K562 (cell line): Measurements from ENCODE around the gene LMBRD1. TPM values are rescaled to one million over a fixed set of nuclear protein-coding genes. Genes with fewer than 3 reads are reported as not detected.

Experiments
- ATAC-seq: fragments of 200-7000 bp; cut with Tn5 transposase; 3 replicates; pipeline ENCODE4 v1.9.1; 2020; ENCODE audit warnings: moderate library complexity
- BruUV-seq: library from RNA; stranded (reverse); fragments of 400-500 nt; replicated peaks from 2 replicates; lab custom pipeline; 2021; lab: Mats Ljungman, UMichigan
- CTCF ChIA-PET: fragments of 300-600 bp; formaldehyde crosslinking; extraction: SDS; loops from one replicate; lab custom pipeline; 2021; ENCODE audit warnings: low intra/inter-chr PET ratio; lab: Yijun Ruan, JAX
- POLR2A ChIA-PET: fragments of 300-600, 350-650 bp; sonication (Branson Sonifier 250); formaldehyde crosslinking; extraction: SDS; loops from one replicate; lab custom pipeline; 2021; ENCODE audit warnings: antibody characterized with exemption, inconsistent platforms; lab: Yijun Ruan, JAX
- DNase-seq, 4 experiments: peaks; one replicate each; pipeline versions ENCODE4 v3.0.0 to v3.0.0-alpha.2; 2011 to 2018; ENCODE audit warnings: low spot score in 3 of 4, mixed read lengths in 3 of 4; ENCODE audit errors: extremely low read depth in 1 of 4
- FAIRE-seq: peaks from 2 replicates; lab custom pipeline; 2011; peaks lifted over from hg19 to GRCh38; lab: Jason Lieb, UNC
- H2AFZ ChIP-seq: 2 replicates; pipeline ENCODE4 v1.6.0; 2011; ENCODE audit warnings: low read depth, low read length, control low read depth, inconsistent platforms
- H3K27ac ChIP-seq: fragments of 200-600 bp; 3 replicates; pipeline ENCODE4 v1.8.0; 2011; ENCODE audit warnings: low read depth, mild to moderate bottlenecking, control low read depth, inconsistent platforms, low read length, moderate library complexity, mixed read lengths; ENCODE audit errors: extremely low read depth
- H3K27me3 ChIP-seq, 2 experiments: fragments of 300-600 bp in 1 of 2; 2 replicates in 1 of 2; 3 replicates in 1 of 2; pipeline versions ENCODE4 v1.6.0 to v1.8.0; 2011; ENCODE audit warnings: inconsistent platforms in 2 of 2, low read length in 2 of 2, mild to moderate bottlenecking in 1 of 2, mixed read lengths in 1 of 2, moderate library complexity in 1 of 2; ENCODE audit not compliant: control insufficient read depth in 2 of 2, insufficient read depth in 2 of 2
- H3K36me3 ChIP-seq: fragments of 300-600 bp; 3 replicates; pipeline ENCODE4 v1.8.0; 2011; ENCODE audit warnings: mild to moderate bottlenecking, low read length, inconsistent platforms; ENCODE audit not compliant: control insufficient read depth, insufficient read depth
- H3K4me1 ChIP-seq, 2 experiments: fragments of 200-600 bp in 1 of 2; replicated peaks in 1 of 2; 2 replicates in 1 of 2; 3 replicates in 1 of 2; pipeline versions ENCODE4 v1.5.1 to v1.8.0; 2011; ENCODE audit warnings: inconsistent platforms in 2 of 2, low read length in 2 of 2, mild to moderate bottlenecking in 1 of 2, mixed read lengths in 1 of 2, moderate library complexity in 1 of 2; ENCODE audit not compliant: control insufficient read depth in 2 of 2, insufficient read depth in 2 of 2
- H3K4me2 ChIP-seq: 2 replicates; pipeline ENCODE4 v1.6.1; 2011; ENCODE audit warnings: low read length, control low read depth, inconsistent platforms, mixed read lengths; ENCODE audit not compliant: insufficient read depth
- H3K4me3 ChIP-seq: fragments of 200-600 bp; sonication (generic), shearing (Covaris generic); 2 replicates; pipeline ENCODE4 v1.5.1; 2016; ENCODE audit warnings: control low read depth, inconsistent platforms
- H3K79me2 ChIP-seq: fragments of 200-600 bp; 3 replicates; pipeline ENCODE4 v1.8.0; 2011; ENCODE audit warnings: low read length, inconsistent platforms; ENCODE audit not compliant: control insufficient read depth, insufficient read depth
- H3K9ac ChIP-seq, 2 experiments: 2 replicates each; pipeline versions ENCODE4 v1.6.0 to v1.6.1; 2011; ENCODE audit warnings: low read depth in 2 of 2, low read length in 2 of 2, control low read depth in 1 of 2, inconsistent platforms in 1 of 2, mild to moderate bottlenecking in 1 of 2, mixed read lengths in 1 of 2; ENCODE audit not compliant: insufficient read depth in 1 of 2
- H3K9me1 ChIP-seq: one replicate; pipeline ENCODE4 v1.6.0; 2011; ENCODE audit warnings: inconsistent platforms, mild to moderate bottlenecking, low read length, moderate library complexity; ENCODE audit not compliant: control insufficient read depth, insufficient read depth
- H3K9me3 ChIP-seq: replicated peaks from 2 replicates; pipeline ENCODE4 v1.5.1; 2011; ENCODE audit warnings: low read depth, low read length, inconsistent platforms; ENCODE audit not compliant: control insufficient read depth, insufficient read depth
- H4K20me1 ChIP-seq: replicated peaks from 2 replicates; pipeline ENCODE4 v1.6.1; 2011; ENCODE audit warnings: low read length, inconsistent platforms, mixed read lengths; ENCODE audit not compliant: control insufficient read depth, insufficient read depth
- CXXC5 ChIP-seq: fragments of 250-450 bp; sonication (Bioruptor Pico); IDR thresholded peaks from 2 replicates; pipeline ENCODE4 v1.8.0; 2022; ENCODE audit warnings: inconsistent platforms, mild to moderate bottlenecking, moderate library complexity
- ETV5 ChIP-seq: sonication (generic); formaldehyde crosslinking; IDR thresholded peaks from 2 replicates; pipeline ENCODE4 v1.4.0; 2020; ENCODE audit warnings: low read depth, mild to moderate bottlenecking, missing genetic modification reagents
- JUND ChIP-seq, 2 experiments: IDR thresholded peaks; 2 replicates in 1 of 2; 3 replicates in 1 of 2; pipeline ENCODE4 v1.6.1; 2011; ENCODE audit warnings: borderline replicate concordance in 2 of 2, low read depth in 2 of 2, low read length in 2 of 2, improper control_type of control experiment in 1 of 2, missing biosample characterization in 1 of 2, missing genetic modification characterization in 1 of 2, missing genetic modification reagents in 1 of 2
- MCM7 ChIP-seq, 2 experiments: fragments of 450-650 bp; IDR thresholded peaks; 2 replicates each; pipeline ENCODE4 v1.6.1; 2016 to 2018
- NRF1 ChIP-seq, 2 experiments: fragments of 450-650 bp; IDR thresholded peaks in 1 of 2; conservative IDR thresholded peaks in 1 of 2; 2 replicates each; pipeline ENCODE4 v1.6.1; 2014; ENCODE audit warnings: mild to moderate bottlenecking in 2 of 2
- RFX7 ChIP-seq: fragments of 250-450 bp; sonication (Bioruptor Pico); IDR thresholded peaks from 2 replicates; pipeline ENCODE4 v1.5.1; 2021; ENCODE audit warnings: mild to moderate bottlenecking
- RHOXF2B ChIP-seq: fragments of 250-450 bp; sonication (Bioruptor Pico); conservative IDR thresholded peaks from 2 replicates; pipeline ENCODE4 v1.5.1; 2021
- SMAD4 ChIP-seq: fragments of 250-450 bp; sonication (Bioruptor Pico); conservative IDR thresholded peaks from 2 replicates; pipeline ENCODE4 v1.8.0; 2021; ENCODE audit warnings: inconsistent platforms, mild to moderate bottlenecking, moderate library complexity
- ZNF12 ChIP-seq: sonication (generic); formaldehyde crosslinking; IDR thresholded peaks from 2 replicates; pipeline ENCODE4 v1.4.0; 2020; ENCODE audit warnings: mild to moderate bottlenecking, missing genetic modification reagents
- ZNF23 ChIP-seq: fragments of 250-450 bp; sonication (Bioruptor Pico); IDR thresholded peaks from 2 replicates; pipeline ENCODE4 v1.4.0; 2020; ENCODE audit warnings: mild to moderate bottlenecking
- ZNF263 ChIP-seq: sonication (generic); formaldehyde crosslinking; IDR thresholded peaks from 2 replicates; pipeline ENCODE4 v1.8.0; 2022; ENCODE audit warnings: mild to moderate bottlenecking, missing genetic modification reagents, borderline replicate concordance
- WGBS: fragments of 100-300 bp; shearing (Covaris generic); methylation state at CpG from one replicate; pipeline ENCODE4 v1.1.6; 2016; ENCODE audit warnings: low coverage, mixed read lengths; ENCODE audit not compliant: insufficient coverage; ENCODE audit errors: missing lambda C conversion rate; 5-methylcytosine and 5-hydroxymethylcytosine counted together
- in situ Hi-C: fragments of 300-500 bp; cut with MboI; formaldehyde crosslinking; loops from 4 replicates; pipeline ENCODE4 v1.15.0; 2018; ENCODE audit warnings: inconsistent platforms, mixed read lengths
- intact Hi-C: fragments of 100-400 bp; cut with micrococcal nuclease; formaldehyde crosslinking; loops from 2 replicates; pipeline ENCODE4 v1.14.2; 2022
- polyA plus RNA-seq, 8 experiments: library from polyadenylated mRNA; depleted of rRNA in 4 of 8; stranded (reverse) in 5 of 8; unstranded in 3 of 8; fragments of >200 nt; fragmentation: Nextera tagmentation in 2 of 8; fragmentation: Illumina TruSeq in 1 of 8; extraction: Ambion mirVana in 2 of 8; extraction: Trizol in 1 of 8; gene quantifications; 2 replicates each; pipeline versions ENCODE4 v1.2.1 to v1.2.3, GENCODE V29; 2011 to 2014; ENCODE audit warnings: inconsistent platforms in 1 of 8, missing spikeins in 1 of 8
- total RNA-seq, 7 experiments: library from RNA; depleted of rRNA in 6 of 7; stranded (reverse); fragments of >200 nt in 6 of 7; fragmentation: Illumina TruSeq in 2 of 7; extraction: Trizol in 2 of 7; gene quantifications; 2 replicates each; pipeline versions ENCODE4 v1.2.1 to v1.2.3, GENCODE V29; 2011 to 2021; ENCODE audit warnings: low replicate concordance in 1 of 7
- TF ChIP-seq, protein P1 (sequence below): fragments of 450-650 bp; IDR thresholded peaks from 2 replicates; pipeline ENCODE4 v1.6.1; 2016; ENCODE audit warnings: low read depth

Gene LMBRD1
- total and polyA plus RNA-seq, 9 of the 15 experiments (the other 6 are each of a cell fraction or from before 2014, with no cell fraction given): 14.0 to 85.2 (median 26.5) TPM

- TF ChIP-seq JUND (IDR thresholded peaks at IDR 0.05; ENCODE audit: borderline replicate concordance, low read depth, low read length) (no peak), JUND (tag; IDR thresholded peaks at IDR 0.05; ENCODE audit: borderline replicate concordance, low read depth, low read length) (no peak)
Measured at GRCh38 chr6:69813508-69813907, 16.7 kb upstream of the LMBRD1 start (continued).

DNA sequence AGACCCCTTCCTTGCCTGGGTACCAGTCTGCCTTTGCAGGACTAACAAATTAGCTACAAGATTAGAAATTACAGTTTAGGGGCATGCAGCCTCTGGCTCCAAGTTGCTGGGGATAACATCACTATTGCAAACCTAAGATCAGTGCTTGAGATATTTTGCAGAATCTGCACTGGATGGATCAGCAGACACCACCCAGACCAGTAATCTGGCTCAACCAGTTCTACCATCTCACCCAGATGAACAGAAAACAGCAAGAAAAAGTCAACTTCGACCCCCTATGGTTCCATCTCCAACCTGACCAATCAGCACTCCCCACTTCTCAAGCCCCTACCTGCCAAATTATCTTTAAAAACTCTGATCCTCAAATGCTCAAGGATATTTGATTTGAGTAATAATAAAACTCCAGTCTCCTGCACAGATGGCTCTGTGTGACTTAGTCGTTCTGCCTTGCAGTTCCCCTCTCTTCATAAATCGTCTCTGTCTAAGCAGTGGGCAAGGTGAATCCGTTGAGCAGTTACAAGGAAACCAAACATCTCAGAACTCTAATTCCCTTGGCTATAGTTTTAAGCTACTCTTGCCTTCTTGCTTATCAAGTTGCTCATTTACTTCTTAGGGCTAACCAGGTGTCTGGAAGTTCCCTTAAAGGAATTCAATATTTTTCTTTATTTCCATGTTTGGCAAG lies 16.1 kb upstream of the LMBRD1 start:
- no TSS peak for BruUV-seq
- TF ChIP-seq, protein P1, sequence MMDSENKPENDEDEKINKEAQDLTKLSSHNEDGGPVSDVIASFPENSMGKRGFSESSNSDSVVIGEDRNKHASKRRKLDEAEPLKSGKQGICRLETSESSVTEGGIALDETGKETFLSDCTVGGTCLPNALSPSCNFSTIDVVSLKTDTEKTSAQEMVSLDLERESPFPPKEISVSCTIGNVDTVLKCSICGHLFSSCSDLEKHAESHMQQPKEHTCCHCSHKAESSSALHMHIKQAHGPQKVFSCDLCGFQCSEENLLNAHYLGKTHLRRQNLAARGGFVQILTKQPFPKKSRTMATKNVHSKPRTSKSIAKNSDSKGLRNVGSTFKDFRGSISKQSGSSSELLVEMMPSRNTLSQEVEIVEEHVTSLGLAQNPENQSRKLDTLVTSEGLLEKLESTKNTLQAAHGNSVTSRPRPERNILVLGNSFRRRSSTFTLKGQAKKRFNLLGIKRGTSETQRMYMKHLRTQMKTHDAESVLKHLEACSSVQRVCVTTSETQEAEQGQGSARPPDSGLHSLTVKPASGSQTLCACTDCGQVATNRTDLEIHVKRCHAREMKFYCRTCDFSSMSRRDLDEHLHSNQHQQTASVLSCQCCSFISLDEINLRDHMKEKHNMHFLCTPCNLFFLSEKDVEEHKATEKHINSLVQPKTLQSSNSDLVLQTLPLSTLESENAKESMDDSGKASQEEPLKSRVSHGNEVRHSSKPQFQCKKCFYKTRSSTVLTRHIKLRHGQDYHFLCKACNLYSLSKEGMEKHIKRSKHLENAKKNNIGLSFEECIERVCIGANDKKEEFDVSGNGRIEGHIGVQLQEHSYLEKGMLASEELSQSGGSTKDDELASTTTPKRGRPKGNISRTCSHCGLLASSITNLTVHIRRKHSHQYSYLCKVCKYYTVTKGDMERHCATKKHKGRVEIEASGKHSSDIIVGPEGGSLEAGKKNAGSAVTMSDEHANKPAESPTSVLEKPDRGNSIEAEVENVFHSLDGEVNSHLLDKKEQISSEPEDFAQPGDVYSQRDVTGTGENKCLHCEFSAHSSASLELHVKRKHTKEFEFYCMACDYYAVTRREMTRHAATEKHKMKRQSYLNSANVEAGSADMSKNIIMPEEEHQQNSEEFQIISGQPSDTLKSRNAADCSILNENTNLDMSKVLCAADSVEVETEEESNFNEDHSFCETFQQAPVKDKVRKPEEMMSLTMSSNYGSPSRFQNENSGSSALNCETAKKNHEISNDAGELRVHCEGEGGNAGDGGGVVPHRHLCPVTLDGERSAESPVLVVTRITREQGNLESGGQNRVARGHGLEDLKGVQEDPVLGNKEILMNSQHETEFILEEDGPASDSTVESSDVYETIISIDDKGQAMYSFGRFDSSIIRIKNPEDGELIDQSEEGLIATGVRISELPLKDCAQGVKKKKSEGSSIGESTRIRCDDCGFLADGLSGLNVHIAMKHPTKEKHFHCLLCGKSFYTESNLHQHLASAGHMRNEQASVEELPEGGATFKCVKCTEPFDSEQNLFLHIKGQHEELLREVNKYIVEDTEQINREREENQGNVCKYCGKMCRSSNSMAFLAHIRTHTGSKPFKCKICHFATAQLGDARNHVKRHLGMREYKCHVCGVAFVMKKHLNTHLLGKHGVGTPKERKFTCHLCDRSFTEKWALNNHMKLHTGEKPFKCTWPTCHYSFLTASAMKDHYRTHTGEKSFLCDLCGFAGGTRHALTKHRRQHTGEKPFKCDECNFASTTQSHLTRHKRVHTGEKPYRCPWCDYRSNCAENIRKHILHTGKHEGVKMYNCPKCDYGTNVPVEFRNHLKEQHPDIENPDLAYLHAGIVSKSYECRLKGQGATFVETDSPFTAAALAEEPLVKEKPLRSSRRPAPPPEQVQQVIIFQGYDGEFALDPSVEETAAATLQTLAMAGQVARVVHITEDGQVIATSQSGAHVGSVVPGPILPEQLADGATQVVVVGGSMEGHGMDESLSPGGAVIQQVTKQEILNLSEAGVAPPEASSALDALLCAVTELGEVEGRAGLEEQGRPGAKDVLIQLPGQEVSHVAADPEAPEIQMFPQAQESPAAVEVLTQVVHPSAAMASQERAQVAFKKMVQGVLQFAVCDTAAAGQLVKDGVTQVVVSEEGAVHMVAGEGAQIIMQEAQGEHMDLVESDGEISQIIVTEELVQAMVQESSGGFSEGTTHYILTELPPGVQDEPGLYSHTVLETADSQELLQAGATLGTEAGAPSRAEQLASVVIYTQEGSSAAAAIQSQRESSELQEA: no peak
- TF ChIP-seq ETV5: no peak
- no peak for TF ChIP-seq ZNF12 (CRISPR knock-in tag)
- no peak for TF ChIP-seq ZNF263 (CRISPR knock-in tag)
- no peak for TF ChIP-seq CXXC5 (CRISPR knock-in tag)
- no peak for TF ChIP-seq ZNF23 (CRISPR knock-in tag)
- no peak for TF ChIP-seq RHOXF2B (CRISPR knock-in tag)
- no peak for TF ChIP-seq NRF1 (conservative IDR thresholded peaks at IDR 0.05 in 1 of 2, IDR thresholded peaks at IDR 0.05 in 1 of 2)
- TF ChIP-seq MCM7 (IDR thresholded peaks at IDR 0.05): no peak
- no peak for TF ChIP-seq RFX7 (CRISPR knock-in tag)
- TF ChIP-seq SMAD4: no peak

More for the DNA sequence above, 16.1 kb upstream of the LMBRD1 start:
- Histone ChIP-seq H3K9me3 (no peaks in the 10 kb centered on the region), H3K36me3 (no peaks in the 10 kb centered on the region), H3K4me1 (peaks cover 0 to 16% of the 10 kb centered on the region in 2 experiments; a peak in 3 of 5 replicates), H3K4me3 (no peak overlapping the region), H3K9me1 (no peaks in the 10 kb centered on the region), H3K27ac (no peak overlapping the region), H3K79me2 (no peaks in the 10 kb centered on the region), H3K27me3 (no peaks in the 10 kb centered on the region), H3K9ac (no peak overlapping the region), H4K20me1 (no peaks in the 10 kb centered on the region), H2AFZ (peak overlapping the region; percentile 74; the same call in 1 of the 2 replicates), H3K4me2 (no peak overlapping the region)
- DNase-seq (no peak), FAIRE-seq (no peak), ATAC-seq (no peak)
- intact Hi-C loops (no loop called here), in situ Hi-C loops (no loop called here)
- WGBS: 3% methylated on average over 4 of the region's 4 CpGs
- CTCF ChIA-PET: no interaction called here
- POLR2A ChIA-PET: interaction anchor here (0.9 kb wide), 1 partner anchor 11 kb away, joined by 3 read pairs; no protein-coding TSS in a partner anchor
